Epidermal melanocyte (primary cell): ENCODE data around the gene U2AF2.
"Not testable (repeated sequence)": the region's sequence is repeated elsewhere in the genome, so short reads cannot be mapped to it uniquely, and the experiment has no call there.

Source experiments
- DNase-seq: peaks from one replicate; pipeline ENCODE4 v3.0.0; 2011; ENCODE audit warnings: low spot score; ENCODE audit not compliant: insufficient read length

U2AF2 gene

DNA sequence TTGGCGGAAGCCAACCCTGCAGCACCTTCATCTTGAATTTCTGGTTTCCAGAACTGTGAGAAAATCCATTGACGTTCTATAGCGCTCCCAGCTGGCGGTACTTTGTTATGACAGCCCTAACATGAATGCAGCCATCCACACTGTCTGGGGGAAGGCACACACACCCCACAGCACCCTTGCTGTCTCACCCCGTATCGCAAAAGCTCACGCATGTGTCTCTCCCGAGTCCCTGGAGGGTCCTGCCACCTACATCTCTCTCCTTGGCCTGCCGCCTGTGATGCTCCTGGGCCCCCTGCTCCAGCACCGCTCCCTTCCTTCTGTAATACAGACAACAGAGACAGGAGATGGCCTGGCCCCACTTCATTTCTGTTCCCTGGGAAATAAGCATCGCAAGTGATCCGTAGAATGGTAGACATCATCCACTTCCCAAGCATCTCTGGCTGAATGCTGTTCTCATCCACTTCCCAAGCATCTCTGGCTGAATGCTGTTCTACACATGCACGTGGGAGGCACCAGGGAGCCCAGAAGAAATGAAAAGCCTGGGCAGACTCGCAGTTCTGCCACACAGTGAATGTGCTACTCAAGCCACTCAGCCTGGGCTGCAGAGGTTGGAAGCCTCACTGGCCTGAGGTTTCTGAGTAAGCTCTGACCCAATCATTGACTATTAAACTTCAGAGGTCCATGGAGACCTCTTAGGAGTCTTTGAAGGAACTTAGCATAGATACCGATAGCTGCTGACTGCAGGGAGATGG, 49.8 kb downstream of the U2AF2 start:
- DNase-seq = no peak

DNA sequence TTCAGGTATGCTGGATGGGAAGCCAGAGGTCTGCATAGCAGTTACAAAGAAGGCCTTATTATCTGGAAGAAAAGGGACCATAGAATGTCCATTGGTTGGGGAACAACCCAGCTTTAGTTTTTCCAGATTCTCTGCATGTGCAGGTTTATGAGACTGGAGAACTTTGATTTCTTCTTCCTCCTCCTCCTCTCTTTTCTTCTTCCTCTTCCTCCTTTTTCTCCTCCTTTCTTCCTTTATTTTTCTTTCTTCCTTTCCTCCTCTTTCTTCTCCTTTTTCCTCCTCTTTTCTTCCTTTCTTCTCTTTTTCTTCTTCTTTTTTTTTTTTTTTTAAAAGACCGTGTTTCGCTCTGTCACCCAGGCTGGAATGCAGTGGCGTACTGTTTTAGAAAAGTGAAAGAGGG, 51.1 kb downstream of the U2AF2 start:
- no peak for DNase-seq

DNA sequence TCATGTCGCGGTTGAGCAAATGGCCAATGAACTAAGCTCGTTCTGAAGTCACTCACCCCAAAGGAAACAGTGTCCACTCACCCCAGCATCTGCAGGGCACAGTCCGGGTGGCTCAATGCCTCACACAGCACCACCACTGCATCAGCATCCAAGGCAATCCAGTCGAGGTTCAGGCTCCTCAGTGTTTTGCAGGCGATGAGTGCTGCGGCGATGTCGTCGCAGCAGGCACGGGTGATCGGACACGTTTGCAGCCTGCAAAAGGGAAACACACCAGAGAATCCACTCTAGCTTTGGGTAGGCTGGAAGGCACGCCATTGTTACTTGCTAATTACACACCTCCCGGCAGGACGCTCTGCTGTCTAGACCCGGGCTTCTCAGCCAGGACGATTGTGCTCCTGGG, 56.9 kb downstream of the U2AF2 start:
- peak; percentile 10 for DNase-seq

- no peak for DNase-seq
Measured at GRCh38 chr19:55712804-55713631, 58.2 kb downstream of the U2AF2 start.

- no peak for DNase-seq
Measured at GRCh38 chr19:55716531-55716930, 61.7 kb downstream of the U2AF2 start.

GRCh38 chr19:55717251-55717650, 62.4 kb downstream of the U2AF2 start:
- no peak for DNase-seq

DNA sequence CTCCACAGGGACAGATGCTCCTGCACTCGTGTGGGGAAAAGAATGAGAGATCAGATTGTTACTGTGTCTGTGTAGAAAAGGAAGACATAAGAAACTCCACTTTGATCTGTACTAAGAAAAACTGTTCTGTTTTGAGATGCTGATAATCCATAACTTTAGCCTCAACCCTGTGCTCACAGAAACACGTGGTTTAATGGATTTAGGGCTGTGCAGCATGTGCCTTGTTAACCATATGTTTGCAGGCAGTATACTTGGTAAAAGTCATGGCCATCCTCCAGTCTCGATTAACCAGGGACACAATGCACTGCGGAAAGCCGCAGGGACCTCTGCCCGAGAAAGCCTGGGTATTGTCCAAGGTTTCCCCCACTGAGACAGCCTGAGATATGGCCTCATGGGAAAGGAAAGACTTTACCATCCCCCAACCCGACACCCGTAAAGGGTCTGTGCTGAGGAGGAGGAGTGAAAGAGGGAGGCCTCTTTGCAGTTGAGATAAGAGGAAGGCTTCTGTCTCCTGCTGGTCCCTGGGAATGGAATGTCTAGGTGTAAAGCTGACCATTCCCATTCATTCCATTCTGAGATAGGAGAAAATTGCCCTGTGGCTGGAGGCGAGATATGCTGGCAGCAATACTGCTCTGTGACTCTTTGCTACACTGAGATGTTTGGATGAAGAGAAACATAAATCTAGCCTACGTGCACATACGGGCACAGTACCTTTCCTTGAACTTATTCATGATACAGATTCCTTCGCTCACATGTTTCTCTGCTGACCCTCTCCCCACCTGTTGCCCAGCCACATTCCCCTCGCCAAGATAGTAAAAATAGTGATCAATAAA, 63.3 kb downstream of the U2AF2 start:
- not testable (repeated sequence) for DNase-seq

DNA sequence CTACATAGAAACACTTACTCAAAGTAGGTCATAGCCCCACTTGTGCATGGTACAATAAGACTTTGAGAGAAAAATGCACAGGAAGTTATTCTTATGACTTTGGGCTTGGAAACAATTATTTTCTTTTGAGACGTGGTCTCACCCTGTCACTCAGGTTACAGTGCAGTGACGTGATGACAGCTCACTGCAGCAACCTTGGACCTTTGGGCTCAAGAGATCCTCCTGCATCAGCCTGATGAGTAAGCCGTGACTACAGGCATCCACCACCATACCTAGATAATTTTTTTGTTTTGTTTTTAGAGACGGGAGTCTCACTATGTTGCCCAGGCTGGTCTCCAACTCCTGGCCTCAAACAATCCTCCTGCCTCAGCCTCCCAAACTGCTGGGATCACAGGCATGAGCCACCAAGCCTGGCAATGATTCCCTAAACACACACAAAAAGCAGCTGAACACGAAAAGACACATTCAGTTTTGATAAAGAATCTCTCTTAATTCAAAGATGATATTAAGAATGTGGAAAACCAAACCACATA, 65.4 kb downstream of the U2AF2 start:
- no peak for DNase-seq

GRCh38 chr19:55720801-55721200, 66.0 kb downstream of the U2AF2 start:
- DNase-seq = no peak

DNA sequence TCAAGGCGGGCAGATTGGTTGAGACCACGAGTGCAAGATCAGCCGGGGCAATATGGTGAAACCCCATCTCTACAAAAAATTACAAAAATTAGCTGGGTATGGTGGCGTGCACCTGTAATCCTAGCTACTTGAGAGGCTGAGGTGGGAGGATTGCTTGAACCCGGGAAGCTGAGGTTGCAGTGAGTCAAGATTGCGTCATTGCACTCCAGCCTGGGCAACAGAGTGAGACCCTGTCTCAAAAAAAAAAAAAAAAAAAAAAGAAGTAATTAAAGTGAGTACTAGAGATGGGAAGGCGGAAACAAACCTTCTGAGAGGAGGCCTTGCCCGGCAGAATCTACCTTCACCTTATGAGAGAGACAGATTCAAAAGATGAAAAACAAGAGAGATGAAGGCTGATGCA, 68.7 kb downstream of the U2AF2 start:
- no peak for DNase-seq
